Peyer's patch (tissue), 4 donors: ENCODE data around the gene TM9SF1.

Experiments used
- CTCF ChIP-seq, 6 experiments: fragments of 450-650 bp in 4 of 6; fragments of 200-600 bp in 2 of 6; sonication (generic) in 1 of 6; IDR thresholded peaks; one replicate each; pipeline ENCODE4 v1.5.1; 2017 to 2019; ENCODE audit warnings: antibody characterized with exemption in 6 of 6, mild to moderate bottlenecking in 3 of 6, moderate library complexity in 1 of 6
- POLR2A ChIP-seq, 2 donors: fragments of 450-650 bp; IDR thresholded peaks; one replicate each; pipeline ENCODE4 v1.5.1; 2017; ENCODE audit warnings: antibody characterized with exemption in 2 of 2, mild to moderate bottlenecking in 2 of 2, moderate library complexity in 2 of 2

GRCh38 chr14:24224618-24225071, 29.4 kb upstream of the TM9SF1 start:
- TF ChIP-seq CTCF (IDR thresholded peaks at IDR 0.05) = no peak
- TF ChIP-seq POLR2A (IDR thresholded peaks at IDR 0.05) = no peak
